NCI-H2227 (cell line): ENCODE data around the gene TLCD5.

Source experiments
- DNase-seq: peaks from one replicate; lab custom pipeline; 2025; ENCODE audit not compliant: unreplicated experiment; lab: John Stamatoyannopoulos, UW

The TLCD5 gene

DNA sequence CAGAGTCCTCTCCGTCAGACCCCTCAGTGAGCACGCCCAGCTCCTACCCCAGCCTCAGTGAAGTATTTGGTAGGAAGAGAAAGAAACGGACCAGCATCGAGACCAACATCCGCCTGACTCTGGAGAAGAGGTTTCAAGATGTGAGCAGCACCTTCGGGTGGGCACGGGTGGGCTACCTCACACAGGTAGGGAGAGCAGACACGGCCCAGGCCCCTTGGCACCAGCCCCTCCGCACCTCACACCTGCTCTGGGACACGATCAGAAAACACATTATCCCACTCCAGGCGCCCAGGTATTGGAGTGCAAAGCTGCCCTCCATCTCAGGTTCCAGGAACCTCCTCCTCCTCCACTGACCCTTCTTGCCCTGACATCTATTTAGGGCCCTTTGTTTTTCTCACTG lies 17.6 kb upstream of the TLCD5 start:
- no peak for DNase-seq

DNA sequence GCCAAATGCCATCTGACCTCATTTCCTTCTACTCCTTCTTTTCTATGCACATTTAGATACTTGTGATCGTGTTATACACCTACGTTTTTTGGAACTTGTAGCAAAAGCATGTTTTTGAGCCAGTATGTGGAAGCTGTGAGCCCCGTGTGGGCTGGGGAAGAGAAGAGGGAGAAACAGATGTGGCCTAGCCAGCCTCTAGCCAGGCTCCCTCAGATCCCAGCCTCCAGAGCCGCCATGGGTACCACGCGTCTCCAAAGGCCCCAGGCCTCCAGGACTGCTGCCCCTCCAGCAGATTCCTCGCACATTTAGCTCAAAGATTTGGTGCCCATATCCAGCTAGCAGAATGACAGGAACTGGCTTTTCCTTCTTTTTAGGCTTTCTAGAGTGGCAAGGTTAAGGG lies 17.0 kb upstream of the TLCD5 start:
- DNase-seq: no peak

DNA sequence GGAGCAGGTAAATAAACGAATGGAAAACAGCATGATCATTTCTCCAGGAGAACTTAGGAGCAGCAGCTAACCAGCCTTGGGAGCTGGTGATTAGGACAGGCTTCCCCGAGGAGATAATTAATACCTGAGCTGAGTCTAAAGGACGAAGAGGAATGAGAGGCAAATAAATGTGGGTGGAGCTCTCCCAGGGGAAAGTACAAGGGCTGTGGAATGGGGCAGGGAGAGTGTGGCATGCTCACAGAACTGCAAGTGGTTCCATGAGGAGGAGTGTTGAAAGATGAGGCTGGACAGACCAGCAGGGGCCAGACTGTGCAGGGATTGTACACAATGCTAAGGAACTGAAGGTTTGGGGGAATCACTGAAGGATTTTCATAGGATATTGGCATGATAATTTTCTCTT lies 14.2 kb upstream of the TLCD5 start:
- DNase-seq: peak; percentile 15

DNA sequence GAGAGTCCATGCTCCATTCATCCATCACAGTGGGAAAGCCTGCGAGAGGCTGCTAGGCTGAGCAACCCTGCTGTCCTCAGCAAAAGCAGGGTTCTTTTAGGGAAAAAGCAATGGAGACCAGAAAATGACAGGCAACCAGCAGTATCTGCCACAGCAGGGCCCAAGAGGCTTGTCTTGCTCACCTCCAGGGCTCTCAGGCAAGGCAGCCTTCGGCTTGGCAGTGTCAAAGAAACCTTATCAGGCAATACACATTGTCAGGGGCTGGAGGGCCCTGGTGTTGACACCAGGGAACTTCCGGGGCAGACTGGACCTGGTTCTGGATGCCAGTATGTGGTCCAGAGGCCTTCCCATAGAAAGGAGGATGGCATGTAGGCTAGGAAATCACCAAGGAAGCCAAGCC lies 10.2 kb upstream of the TLCD5 start:
- no peak for DNase-seq

DNA sequence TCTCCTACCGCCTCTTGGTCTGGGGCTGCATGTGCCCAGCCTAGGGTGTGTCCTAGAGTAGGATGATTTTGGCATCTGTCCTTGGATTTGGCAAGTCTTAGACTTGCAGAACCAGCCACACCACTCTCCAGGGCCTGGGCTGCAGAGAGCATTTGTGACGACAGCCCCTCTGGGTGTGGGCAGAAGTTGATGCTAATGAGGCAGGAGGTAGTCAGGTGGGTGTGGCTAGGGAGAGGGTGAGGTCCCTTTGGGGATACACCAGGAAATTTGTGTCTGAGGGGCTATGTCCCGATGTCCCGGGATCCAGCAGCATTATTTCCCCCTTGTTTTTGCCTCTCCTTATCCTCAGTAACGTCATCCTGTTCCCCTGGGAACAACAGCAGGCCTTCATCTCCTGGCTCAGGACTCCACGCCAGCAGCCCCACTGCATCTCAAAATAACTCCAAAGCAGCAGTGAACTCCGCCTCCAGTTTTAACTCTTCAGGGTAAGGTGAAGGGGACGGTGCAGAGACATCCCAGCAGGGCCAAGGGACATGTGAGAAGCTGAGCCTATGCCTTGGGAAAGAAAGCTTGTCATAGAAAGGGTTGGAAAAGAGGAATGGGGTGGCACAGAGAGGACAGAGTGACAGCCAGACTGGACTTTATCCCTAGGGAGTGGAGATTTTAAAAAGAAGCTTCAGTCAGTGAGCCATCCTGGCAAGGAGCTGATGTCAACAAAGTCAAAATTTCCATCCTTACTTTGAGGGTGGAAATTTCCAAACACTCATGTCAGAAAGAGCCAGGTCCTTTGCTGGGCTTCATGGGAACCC lies 8.0 kb upstream of the TLCD5 start:
- no peak for DNase-seq

DNA sequence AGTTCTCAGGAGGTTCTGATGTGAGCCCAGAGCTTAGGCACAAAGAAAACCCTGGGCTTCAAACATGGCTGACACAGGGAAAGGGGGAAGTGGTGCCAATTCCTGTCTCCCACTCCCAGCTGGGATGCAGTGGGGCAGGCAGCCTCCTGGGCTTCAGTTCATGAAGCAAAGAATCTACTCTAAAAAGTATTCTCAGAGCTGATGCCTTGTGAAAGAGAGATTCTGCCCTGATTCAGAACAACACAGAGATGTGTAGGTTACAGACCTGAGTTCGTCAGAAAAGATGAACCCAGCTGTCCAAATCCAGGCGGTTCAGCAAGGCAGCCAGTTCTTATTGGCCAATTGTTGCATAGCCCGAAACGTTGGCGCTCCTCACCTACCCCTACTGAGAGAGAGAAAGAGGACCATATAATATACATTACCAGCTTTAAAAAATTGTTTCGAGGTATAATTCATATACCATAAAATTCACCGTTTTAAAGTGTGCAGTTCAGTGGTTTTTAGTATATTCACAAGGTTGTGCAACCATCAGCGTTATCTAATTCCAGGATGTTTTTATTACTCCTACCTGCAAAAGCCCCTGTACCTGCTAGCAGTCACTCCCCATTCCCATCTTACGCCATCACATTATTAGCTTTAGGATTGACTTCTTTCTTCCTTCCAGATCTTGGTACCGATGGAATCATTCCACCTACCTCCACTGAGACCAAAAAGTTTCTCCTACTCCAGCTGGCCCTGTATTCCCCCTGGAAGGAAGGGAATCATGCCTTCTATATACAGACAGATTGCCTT lies 7.2 kb upstream of the TLCD5 start:
- DNase-seq: no peak

DNA sequence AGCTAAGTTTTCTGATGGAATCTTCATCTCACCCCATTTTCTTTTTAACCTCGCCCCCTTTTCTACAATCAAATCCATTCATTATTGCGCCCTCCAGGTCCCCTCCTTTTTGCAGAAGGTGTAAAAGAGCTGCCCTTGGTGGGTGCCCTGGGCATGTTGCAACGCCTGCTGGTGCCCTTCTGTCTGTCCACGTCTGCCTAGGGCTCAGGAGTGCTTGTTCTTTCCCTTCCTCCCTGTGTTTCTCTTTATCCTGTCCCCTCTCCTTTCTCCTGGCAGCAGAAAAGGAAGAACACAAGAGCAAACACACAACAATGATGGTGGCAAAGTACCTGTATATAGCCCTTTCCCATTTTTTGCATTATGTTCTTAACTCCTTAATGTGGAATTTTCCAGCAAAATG lies 6.2 kb upstream of the TLCD5 start:
- no peak for DNase-seq

DNA sequence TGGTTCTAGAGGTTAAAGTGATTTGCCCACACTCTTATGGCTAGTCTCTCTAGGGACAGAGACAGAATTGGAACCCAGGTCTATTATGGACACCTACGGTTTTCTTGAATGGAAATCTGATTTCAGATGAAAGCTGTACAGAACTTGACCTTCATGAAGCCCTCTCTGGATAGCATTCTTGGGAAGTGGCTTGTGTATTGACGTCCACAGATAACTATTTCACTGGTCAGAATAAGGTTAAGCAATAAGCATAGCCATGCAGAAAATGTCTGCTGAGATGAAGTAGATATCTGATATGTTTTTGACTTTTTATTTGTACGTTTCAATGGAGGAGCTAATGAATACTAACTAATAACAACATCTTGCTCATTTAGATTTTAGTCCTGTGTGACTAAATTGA lies 1.1 kb downstream of the TLCD5 start:
- no peak for DNase-seq

DNA sequence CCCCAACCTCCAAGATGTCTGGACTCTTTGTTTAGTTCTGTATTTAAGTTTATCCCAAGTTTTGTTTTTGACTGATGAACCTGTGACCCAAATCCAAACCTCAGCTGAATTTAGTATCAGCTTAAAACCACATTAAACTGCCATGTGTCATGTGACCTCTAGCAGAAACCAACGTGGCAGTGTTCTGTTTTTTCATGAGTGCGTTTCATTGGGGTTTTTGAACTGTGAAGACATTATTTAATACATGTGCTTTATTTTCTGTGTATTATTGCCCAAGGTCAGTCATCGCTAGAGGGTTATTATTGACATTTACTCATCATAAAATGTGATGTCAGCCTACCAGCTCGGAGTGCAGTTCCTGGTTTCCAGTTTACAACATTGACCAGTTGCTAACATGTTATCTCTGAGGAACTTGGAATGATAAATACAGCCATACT lies 1.8 kb downstream of the TLCD5 start:
- DNase-seq: no peak

DNA sequence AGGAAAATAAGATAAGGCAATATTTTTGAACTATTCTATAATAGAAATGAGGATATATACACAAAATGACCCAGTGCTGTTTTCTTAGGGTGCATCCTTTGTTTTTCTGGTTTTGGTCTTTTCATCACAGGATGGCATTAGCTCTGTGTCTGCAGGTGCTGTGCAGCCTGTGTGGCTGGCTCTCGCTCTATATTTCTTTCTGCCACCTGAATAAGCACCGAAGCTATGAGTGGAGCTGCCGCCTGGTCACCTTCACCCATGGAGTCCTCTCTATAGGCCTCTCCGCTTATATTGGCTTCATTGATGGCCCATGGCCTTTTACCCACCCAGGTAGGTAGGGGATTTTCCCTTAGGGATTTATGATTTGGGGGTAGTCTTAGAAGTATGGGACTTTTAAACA lies 2.2 kb downstream of the TLCD5 start:
- no peak for DNase-seq

DNA sequence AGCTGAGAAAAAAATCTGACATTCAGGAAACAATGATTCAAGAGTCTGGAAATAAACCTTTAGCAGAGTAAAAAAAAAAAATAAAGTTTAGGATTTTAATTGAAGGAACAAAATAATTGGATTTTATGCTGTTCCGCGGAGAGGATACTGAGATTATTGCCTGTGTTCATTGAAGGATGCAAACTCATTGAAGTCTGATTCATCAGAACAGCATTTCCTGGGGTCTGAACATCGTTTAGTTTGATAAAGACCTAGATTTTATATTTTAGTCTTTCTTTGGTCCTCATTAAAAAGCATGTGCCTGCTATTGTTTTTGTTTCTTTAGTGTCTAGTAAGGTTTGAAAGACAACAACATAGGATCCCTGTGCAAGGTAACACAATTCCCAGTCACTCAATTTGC lies 4.5 kb downstream of the TLCD5 start:
- no peak for DNase-seq

DNA sequence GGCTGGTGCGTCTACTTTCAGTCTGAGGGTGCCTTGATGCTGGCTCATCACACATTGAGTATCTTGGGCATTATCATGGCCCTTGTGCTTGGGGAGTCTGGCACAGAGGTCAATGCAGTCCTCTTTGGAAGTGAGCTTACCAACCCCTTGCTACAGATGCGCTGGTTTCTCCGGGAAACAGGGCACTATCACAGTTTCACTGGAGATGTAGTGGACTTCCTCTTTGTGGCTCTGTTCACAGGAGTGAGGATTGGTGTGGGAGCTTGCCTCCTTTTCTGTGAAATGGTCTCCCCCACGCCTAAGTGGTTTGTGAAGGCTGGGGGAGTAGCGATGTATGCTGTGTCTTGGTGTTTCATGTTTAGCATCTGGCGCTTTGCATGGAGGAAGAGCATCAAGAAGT lies 4.9 kb downstream of the TLCD5 start:
- DNase-seq: no peak

DNA sequence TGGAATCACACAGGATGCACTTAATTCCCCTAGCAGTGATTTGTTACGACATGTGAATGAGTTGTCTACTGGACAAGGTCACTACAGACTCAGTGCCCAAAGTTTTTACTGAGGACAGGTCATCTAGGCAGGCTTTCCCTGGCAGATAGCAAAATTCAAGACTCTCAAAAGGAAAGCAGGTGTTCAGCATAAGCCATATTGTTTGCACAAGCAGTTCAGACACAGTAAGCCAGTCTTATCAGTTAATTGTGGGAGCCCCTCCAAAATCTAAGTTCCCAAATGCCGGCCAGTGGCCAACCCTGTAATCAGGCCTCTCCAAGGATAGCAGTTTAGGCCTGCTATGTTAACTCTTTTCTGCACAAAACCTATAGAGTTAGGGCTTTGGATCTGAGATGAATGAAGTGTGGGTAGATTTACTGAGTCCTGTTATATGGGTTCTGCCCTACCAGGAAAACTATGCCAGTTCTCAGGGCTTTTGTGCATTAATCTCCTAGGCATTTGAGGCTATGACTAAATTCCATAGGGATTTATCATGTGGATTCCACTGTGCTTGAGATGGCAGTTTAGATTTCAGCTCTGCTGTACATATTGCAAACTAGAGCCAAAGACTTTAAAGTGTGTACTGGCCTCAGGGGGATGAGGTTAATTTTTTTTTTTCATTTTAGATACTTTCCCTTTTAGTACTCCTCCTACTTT lies 6.3 kb downstream of the TLCD5 start:
- no peak for DNase-seq

DNA sequence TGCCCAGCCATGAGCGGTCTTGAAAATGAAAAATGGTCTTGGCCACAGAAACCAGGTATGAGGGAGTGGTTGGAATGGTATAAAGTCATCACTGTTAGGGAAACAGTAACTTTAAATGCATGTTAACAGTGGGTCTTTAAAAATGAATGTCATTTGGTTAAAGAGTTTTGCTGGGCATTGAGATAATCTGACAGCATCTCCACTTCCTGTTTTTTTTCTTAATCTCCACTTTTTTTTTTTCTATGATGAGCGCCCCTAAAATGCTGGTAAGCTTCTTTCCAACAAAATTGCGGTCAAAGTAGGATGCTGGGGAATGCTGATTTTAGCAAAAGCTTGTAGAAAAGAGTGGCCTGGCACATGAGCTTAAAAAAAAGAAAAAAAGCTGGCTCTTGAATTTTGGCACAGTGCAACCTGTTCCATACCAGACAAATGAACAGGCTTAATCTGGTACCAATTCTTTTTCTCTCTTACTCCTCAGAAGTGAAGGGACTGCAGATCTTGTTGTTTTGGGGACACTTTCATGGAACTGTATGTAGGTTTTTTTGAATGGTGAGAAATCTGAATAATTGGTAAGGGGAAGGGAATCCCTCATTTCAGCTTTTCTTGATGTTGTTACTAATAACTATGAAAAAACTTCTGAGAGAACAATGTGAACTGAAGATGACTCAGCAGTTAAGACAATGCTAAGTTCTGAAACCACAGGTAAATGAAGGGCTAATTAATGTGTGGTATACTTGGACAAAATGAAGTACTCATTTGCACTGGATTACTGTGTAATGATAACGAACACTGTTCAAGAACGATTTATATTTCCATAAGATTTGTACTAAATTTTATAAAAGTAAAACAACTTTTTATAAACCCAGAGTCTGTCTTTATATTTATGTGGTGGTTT lies 8.0 kb downstream of the TLCD5 start:
- no peak for DNase-seq

DNA sequence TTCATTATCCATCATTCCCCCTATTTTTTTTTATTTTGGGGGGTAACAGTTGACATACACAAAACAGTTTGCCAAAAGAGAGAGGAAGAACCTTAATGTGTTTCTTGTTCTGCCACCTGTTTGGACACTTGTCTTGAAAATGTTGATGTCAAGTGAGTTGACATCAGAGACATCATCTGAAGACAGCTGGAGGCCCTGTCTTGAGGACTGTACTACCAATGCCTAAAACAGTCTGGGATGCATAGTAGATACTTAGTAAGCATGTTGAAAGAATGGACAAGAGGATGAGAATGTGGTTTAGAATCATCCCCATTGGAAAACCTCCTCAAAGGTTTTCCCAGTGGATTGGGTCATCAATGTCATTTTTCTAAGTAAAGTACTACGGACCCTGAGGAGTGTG lies 8.7 kb downstream of the TLCD5 start:
- no peak for DNase-seq

DNA sequence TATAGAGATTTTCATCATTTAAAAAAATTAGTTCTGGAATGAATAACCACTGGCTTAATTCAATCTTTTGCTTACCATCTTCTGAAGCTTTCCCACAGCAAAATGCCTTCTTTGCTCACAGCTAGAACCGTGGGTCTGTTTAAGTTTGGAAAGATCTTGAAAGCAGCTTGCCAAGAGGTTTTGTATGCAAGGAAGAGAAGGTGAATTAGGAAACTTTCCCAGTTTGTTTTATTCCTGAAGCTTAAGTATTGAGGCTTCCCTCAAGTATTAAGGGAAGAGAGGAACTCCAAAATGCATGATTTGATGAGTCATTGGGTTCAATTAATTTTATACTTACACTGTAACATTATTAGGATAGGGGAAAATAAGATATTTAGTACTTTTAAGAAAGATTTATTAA lies 9.2 kb downstream of the TLCD5 start:
- DNase-seq: no peak

DNA sequence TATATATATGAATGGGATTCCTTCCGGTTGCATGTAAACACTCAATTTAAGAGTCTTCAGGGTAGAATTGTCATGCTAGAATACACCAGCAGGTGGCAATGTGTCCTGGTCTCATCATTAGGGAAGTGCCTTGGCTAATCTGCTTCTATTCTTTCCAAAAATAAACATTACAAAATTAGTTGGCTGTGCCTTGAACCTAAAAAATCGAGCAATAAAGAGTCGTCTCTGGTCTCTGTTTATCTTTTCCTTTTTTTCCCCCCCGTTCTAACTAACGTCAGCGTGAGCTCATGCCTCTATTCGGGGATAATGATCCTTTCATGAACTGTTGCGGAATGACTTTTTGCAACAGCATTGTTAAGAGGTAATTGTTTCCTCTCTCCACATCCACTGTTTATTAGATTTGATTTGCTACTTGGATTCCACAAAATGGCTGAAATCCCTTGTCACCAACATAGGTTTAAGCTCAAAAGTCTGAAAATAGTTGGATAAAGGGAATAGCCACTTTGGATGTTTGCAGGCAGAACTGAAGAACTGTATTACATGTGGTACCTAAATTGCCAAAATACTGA lies 9.9 kb downstream of the TLCD5 start:
- peak; percentile 68 for DNase-seq

DNA sequence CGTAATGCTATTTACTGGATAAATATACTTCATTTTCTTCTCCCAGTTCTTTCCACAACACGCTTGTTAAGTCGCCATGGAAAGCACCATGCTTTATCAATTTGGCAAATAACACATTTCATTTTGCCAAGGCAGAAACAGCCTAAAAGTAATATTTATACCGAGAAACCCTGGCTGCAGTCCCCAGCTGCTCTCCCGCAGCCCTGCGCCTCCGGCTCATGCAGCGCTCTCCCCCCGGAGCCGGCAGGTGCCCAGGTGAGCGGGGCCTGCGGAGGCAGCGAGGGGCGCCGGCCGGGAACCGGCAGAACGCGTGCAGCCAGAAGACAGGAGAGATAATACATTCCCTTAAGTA lies 10.4 kb downstream of the TLCD5 start:
- peak; percentile 59 for DNase-seq

DNA sequence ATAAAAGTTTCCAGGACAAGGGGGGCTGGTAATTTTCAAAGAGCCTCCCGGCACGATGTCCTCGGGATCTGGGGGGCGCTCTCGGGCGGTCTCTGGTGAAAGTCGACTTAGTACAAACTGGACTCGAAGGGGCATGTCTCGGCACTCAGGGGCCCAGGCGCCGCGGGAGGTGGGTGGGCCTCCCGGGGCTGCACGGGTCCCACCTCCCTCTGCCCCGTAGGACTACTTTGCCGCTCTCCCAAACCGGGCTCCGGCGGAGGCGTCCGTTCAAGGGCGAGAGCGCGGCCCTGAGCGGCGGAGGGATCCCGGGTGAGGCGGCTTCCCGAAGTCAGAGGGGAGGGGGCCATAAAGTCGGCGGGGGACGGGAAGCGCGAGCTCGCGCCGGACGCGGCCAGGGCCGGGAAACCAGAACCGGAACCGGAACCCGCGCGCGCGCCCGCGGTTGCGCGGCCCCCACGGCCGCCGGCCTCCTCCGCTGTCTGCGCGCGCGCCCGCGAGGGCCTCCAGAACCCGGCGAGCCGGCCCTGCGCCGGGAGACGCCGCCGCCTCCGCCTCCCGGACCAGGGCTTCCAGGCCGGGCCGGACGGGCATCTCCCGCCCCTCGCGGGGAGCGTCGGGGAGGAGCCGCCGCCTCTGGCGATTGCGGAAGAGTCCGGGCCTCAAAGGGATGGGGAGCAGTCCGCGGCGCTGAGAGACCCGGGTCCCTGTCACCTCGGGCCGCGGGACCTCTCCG lies 11.0 kb downstream of the TLCD5 start, which contains the start of gene ARHGEF12:
Gene ARHGEF12, plus strand, starts transcription at position 506 of the 733 bp plus-strand sequence. CDS start 831 bp downstream, outside the sequence.
- peak; percentile 95 for DNase-seq
